ENCODE measurements around the gene ANKRD22.

ANKRD22 gene

GRCh38 chr10:88880282-88881076 is 28.8 kb upstream of the ANKRD22 start:
- Histone ChIP-seq H4K20me1 (ENCODE audit: insufficient read depth) (no peaks in the 10 kb centered on the region), H3K4me2 (peak overlapping the region; percentile 86), H3K79me2 (ENCODE audit: insufficient read depth, low read depth) (peaks cover 19% of the 10 kb centered on the region), H2AFZ (ENCODE audit: low read depth) (peak overlapping the region; percentile 86), H3K4me3 (IDR thresholded peaks at IDR 0.05; ENCODE audit: insufficient read depth, low read depth, low read length) (no peak overlapping the region), H3K36me3 (ENCODE audit: insufficient read depth) (no peaks in the 10 kb centered on the region), H3K27me3 (ENCODE audit: insufficient read depth, low read depth) (no peaks in the 10 kb centered on the region), H3K9ac (peak overlapping the region; percentile 82), H3K4me1 (ENCODE audit: low read depth, poor library complexity, severe bottlenecking) (peaks cover 31% of the 10 kb centered on the region), H3K27ac (peak overlapping the region; percentile 88)
- no peak for TF ChIP-seq CTCF (conservative IDR thresholded peaks at IDR 0.05; ENCODE audit: low read depth, low read length)

- no peak for TF ChIP-seq CTCF (conservative IDR thresholded peaks at IDR 0.05; ENCODE audit: low read depth, low read length)
- Histone ChIP-seq H3K27me3 (ENCODE audit: insufficient read depth, low read depth) (no peaks in the 10 kb centered on the region), H3K36me3 (ENCODE audit: insufficient read depth) (no peaks in the 10 kb centered on the region), H3K27ac (peak within 1 kb of the TSS; percentile 88), H2AFZ (ENCODE audit: low read depth) (peak within 1 kb of the TSS; percentile 86), H3K4me3 (IDR thresholded peaks at IDR 0.05; ENCODE audit: insufficient read depth, low read depth, low read length) (no peak within 1 kb of the TSS), H3K4me2 (peak within 1 kb of the TSS; percentile 86), H3K79me2 (ENCODE audit: insufficient read depth, low read depth) (peaks cover 19% of the 10 kb centered on the region), H4K20me1 (ENCODE audit: insufficient read depth) (no peaks in the 10 kb centered on the region), H3K9ac (peak within 1 kb of the TSS; percentile 82), H3K4me1 (ENCODE audit: low read depth, poor library complexity, severe bottlenecking) (peaks cover 31% of the 10 kb centered on the region)
These were observed 28.1 kb upstream of the ANKRD22 start, which contains the start of gene STAMBPL1 for GRCh38 chr10:88879534-88880281. TSS of gene STAMBPL1 (plus strand) at chr10:88880245. CDS start at chr10:88901709, 21,464 bp downstream.

- Histone ChIP-seq H4K20me1 (ENCODE audit: insufficient read depth) (no peaks in the 10 kb centered on the region), H3K27ac (no peak overlapping the region), H3K36me3 (ENCODE audit: insufficient read depth) (no peaks in the 10 kb centered on the region), H3K27me3 (ENCODE audit: insufficient read depth, low read depth) (no peaks in the 10 kb centered on the region), H3K4me1 (ENCODE audit: low read depth, poor library complexity, severe bottlenecking) (peaks cover 22% of the 10 kb centered on the region), H3K4me2 (no peak overlapping the region), H2AFZ (ENCODE audit: low read depth) (no peak overlapping the region), H3K4me3 (IDR thresholded peaks at IDR 0.05; ENCODE audit: insufficient read depth, low read depth, low read length) (no peak overlapping the region), H3K9ac (no peak overlapping the region), H3K79me2 (ENCODE audit: insufficient read depth, low read depth) (peaks cover 10% of the 10 kb centered on the region)
- TF ChIP-seq CTCF (conservative IDR thresholded peaks at IDR 0.05; ENCODE audit: low read depth, low read length): no peak
These were observed 25.7 kb upstream of the ANKRD22 start for GRCh38 chr10:88877298-88877697.

- Histone ChIP-seq H3K36me3 (ENCODE audit: insufficient read depth) (no peaks in the 10 kb centered on the region), H3K9ac (no peak overlapping the region), H3K4me1 (ENCODE audit: low read depth, poor library complexity, severe bottlenecking) (peaks cover 16% of the 10 kb centered on the region), H3K27me3 (ENCODE audit: insufficient read depth, low read depth) (no peaks in the 10 kb centered on the region), H4K20me1 (ENCODE audit: insufficient read depth) (no peaks in the 10 kb centered on the region), H3K27ac (no peak overlapping the region), H3K79me2 (ENCODE audit: insufficient read depth, low read depth) (no peaks in the 10 kb centered on the region), H3K4me2 (no peak overlapping the region), H3K4me3 (IDR thresholded peaks at IDR 0.05; ENCODE audit: insufficient read depth, low read depth, low read length) (no peak overlapping the region), H2AFZ (ENCODE audit: low read depth) (no peak overlapping the region)
- no peak for TF ChIP-seq CTCF (conservative IDR thresholded peaks at IDR 0.05; ENCODE audit: low read depth, low read length)
These were observed 23.4 kb upstream of the ANKRD22 start for GRCh38 chr10:88875081-88875480.
